GM04504 (cell line): Measurements from ENCODE around the gene MARCHF2.

Source experiments
- DNase-seq: peaks from one replicate; pipeline ENCODE4 v3.0.0-alpha.2; 2012; ENCODE audit warnings: low read depth

Gene MARCHF2

DNA sequence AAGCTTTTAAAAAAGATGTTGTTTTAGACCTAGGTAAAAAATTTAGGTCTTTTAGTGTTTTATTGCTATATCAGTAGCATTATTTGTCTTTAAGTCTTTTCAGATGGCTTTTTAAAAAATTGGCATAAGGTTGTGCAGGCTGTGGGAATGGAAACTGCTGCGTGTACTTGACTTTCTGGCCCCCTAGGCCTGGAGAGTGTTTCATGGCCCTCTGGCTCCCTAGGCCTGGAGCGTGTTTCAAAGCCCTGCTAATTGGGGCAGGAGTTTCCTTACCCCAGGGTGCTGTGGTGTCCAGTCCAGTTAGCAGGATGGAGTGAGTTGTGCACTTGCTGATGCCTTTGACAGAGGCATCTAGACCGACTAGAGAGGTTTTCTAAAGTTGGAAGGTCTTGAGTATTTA lies 65.5 kb downstream of the MARCHF2 start:
- DNase-seq: no peak

DNA sequence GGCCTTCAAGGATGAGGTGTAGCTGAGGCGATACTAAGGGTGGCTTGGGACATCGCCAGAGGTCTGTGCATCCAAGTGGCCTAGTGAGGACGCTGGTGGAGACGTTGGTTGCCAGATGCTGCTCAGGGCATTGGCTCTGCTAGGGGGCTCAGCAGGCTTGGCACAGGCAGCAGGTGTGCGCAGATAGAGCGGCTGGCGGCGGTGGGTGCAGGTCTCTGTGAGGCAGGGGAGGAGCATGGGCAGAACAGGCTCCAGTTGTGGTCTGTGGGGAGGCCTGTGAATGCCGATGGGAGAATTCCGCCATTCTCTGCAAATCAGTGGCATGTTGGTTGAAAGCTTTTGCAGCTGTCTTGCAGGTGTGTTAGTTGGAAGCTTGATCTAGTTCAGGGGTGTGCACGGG lies 68.1 kb downstream of the MARCHF2 start:
- no peak for DNase-seq

DNA sequence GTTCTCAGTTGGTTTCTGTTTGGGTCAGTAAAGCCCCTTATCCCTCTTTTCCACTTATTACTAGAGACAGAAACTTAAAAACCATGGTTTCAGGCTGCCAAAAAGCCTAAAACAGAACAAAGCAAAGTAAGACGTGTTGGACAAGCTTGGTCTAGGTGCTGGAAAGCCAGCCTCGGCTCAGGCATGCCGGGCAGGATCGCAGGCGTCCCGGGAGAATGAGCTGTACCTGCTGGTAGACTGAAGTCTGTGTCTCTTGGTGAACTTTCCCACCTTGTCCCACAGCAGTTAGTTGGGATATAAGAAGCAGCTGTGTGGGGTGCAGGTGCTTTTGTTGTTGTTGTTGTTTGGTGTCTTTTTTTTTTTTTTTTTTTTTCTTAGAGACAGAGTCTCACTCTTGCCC lies 68.5 kb downstream of the MARCHF2 start:
- no peak for DNase-seq

DNA sequence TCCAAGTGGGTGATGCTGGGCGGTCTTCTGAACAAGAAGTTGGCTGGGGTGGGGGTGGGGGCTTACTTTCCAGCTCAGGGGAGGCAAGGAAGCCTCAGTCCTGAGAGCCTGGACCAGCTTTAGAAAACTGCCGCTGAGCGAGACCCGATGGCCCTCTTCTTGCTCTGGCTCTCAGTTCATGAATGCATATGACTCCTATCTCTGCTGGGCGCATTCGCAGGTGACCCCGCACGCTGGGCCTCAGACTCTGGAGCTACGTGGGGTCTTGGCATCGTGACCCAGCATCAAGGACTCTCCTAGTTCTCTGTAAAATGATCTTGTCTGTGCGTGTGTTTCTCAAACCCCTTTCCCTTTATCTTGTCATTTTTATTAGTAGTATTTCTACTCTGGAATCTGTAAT lies 69.6 kb downstream of the MARCHF2 start:
- DNase-seq: no peak

DNA sequence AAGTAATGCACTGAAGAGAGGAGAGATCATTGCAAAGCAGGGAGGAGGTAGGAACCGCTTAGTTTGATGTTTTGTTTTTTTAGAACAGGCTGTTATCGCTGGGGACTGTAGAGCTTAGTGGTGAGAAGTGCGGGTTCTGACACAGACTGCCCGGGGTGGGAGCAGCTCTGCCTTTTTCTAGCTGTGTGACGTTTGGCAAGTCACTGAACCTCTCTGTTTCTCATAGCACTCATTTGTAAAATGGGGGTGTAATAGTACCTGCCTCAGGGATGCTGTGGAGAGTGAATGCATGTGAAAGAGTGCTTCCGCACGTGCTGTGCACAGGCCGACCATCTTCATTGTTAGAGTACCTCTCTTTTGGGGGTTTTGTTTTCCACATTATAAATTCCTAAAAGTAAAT lies 70.1 kb downstream of the MARCHF2 start:
- DNase-seq: no peak

DNA sequence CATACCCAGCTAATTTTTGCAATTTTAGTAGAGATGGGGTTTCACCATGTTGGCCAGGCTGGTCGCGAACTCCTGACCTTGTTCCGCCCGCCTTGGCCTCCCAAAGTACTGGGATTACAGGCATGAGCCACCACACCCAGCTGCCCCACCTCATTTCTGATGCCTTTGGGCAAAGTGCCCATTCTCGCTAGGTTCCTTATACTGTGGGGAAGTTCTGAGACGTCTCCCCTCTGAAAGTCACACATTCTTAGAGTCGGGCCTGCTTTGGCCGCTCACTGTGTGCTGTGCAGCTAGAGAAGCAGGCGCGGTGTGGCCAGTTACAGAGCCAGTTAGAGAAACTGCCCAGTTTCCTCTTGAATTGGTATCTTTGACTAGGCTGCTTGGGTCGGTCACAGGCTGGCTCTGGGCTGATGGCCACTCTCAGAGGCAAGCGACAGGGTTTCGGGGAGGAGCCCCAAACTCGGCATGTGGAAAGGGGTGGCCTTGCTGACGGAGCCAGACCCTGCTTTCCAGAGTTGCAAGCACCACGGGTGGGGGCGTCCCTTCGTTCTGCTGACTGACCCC lies 71.3 kb downstream of the MARCHF2 start:
- no peak for DNase-seq

DNA sequence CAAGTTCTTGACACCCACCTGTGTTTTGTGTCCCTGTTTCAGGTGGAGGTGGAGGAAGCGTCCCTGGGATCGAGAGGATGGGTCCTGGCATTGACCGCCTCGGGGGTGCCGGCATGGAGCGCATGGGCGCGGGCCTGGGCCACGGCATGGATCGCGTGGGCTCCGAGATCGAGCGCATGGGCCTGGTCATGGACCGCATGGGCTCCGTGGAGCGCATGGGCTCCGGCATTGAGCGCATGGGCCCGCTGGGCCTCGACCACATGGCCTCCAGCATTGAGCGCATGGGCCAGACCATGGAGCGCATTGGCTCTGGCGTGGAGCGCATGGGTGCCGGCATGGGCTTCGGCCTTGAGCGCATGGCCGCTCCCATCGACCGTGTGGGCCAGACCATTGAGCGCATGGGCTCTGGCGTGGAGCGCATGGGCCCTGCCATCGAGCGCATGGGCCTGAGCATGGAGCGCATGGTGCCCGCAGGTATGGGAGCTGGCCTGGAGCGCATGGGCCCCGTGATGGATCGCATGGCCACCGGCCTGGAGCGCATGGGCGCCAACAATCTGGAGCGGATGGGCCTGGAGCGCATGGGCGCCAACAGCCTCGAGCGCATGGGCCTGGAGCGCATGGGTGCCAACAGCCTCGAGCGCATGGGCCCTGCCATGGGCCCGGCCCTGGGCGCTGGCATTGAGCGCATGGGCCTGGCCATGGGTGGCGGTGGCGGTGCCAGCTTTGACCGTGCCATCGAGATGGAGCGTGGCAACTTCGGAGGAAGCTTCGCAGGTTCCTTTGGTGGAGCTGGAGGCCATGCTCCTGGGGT lies 72.7 kb downstream of the MARCHF2 start:
- no peak for DNase-seq

DNA sequence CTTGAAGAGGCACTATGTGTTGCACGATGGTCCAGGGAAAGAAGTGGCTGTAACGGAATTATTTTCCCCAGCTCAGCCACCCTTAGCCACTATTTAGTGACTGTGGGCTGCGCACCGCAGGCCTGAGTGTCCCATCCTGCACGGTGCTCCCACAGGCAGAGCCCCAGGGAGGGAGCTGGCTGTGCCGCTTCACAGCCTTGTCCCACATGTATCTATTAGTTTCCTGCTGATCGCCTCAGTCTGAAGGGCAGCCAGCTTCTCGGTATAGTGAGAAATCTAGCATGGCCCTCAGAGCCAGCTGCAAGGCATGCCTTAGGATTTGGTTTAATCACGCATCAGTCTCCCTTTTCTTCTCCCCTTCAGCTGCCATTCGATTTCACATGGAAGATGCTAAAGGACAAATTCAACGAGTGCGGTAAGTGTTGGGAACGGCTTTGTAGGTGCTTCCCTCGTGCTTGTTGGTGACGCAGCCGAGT lies 73.6 kb downstream of the MARCHF2 start:
- DNase-seq: no peak

DNA sequence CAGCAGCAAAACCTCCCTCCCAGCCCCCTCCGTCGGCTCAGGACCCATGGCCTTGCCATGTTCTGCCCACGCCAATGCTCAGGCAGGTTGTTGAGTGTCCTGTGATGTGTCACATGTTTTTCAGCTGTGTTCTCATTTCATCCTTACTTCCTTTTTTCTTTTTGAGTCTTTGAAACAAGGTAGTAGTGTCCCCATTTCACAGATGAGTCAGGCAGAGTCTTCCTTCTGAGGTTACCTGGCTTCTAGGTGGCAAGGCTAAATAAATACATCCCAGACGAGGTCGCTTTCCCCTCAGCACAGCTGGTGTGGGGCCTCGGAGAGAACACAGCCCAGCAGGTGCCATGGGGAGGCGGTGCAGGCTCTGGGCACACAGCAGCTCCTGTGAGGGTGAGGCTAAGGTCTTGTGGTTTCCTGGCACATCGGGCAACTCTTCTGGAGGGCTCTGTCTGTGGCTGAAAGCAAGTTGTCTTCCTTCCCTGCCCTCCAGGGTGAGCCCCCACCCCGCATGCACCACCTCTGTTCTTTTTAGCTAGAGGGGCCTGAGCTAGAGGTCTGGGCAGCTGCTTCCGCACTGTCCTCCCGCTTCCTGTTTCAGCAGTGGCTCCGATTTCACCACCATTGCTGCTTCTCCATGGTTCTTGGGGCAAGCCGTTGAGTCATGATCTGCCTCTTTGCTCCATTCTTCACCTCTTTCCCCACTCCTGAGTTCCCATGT lies 74.2 kb downstream of the MARCHF2 start:
- no peak for DNase-seq

DNA sequence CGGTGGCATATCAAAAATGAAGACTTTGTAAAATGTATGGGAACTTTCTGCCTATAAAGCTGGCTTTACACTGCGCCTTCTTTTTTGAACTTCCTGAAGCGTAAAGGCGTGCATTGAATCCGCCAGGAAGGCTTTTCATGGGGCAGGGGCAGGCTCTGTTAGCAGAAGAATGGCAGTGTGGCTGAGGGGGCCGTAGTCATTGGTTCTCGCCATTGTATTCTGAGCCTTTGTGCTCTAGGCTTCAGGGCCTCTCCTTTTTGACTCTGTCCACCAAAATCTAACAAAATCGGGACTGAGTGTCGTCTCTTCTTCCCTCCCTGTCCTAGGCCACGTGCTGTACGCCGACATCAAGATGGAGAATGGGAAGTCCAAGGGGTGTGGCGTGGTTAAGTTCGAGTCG lies 75.3 kb downstream of the MARCHF2 start:
- no peak for DNase-seq
